ENCODE data around the gene HAND2. TPM values are rescaled to one million over a fixed set of nuclear protein-coding genes. Genes with fewer than 3 reads are reported as not detected.

Gene HAND2
- 1.7 TPM in 1 of 2 replicates, not detected in the other for total RNA-seq

GRCh38 chr4:173529477-173530325 lies at the start of gene HAND2:
TSS of gene HAND2 (minus strand) at chr4:173530229. CDS start at chr4:173529289, 940 bp downstream.

Other genes with a start within 250 kb of the HAND2 start
- 74.1 and 130 TPM in 2 replicates for gene HMGB2, start 195.9 kb downstream of the HAND2 start, total RNA-seq
- gene SAP30, start 159.3 kb downstream of the HAND2 start, total RNA-seq, result 22.8 and 24.1 TPM in 2 replicates
- gene SCRG1, start 131.1 kb downstream of the HAND2 start, total RNA-seq, result under 0.01 TPM in 1 of 2 replicates, not detected in the other

All from endothelial cell of coronary artery (primary cell).